ENCODE data around the gene VAV3. TPM values are rescaled to one million over a fixed set of nuclear protein-coding genes. Genes with fewer than 3 reads are reported as not detected.

Gene VAV3
- total and polyA plus RNA-seq, 2 donors (not counting 1 experiment from before 2014, with no cell fraction given) = not detected

DNA sequence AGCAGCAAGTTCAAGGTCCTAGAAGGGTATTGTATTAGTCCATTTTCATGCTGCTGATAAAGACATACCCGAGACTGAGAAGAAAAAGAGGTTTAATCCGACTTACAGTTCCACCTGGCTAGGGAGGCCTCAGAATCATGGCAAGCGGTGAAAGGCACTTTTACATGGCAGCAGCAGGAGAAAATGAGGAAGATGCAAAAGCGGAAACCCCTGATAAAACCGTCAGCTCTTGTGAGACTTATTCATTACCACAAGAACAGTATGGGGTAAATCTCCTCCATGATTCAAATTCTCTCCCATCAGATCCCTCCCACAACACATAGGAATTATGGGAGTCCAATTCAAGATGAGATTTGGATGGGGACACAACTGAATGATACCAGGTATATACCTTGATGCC, 414.6 kb downstream of the VAV3 start:
- no peak overlapping the region for H2AFZ ChIP-seq (ENCODE audit: low read length)
- H3K4me1 ChIP-seq (ENCODE audit: control insufficient read depth, extremely low read depth, insufficient read depth, low read length) = no peaks in the 10 kb centered on the region
- H3K36me3 ChIP-seq (ENCODE audit: control insufficient read depth, insufficient read depth, low read length) = no peaks in the 10 kb centered on the region
- no peak overlapping the region for H3K4me3 ChIP-seq (replicated peaks in 1 of 4; ENCODE audit: control extremely low read depth in 1 of 4, insufficient read depth in 1 of 4, low read depth in 3 of 4, low read length in 4 of 4)
- H4K20me1 ChIP-seq (ENCODE audit: control insufficient read depth, extremely low read depth, insufficient read depth, low read length) = no peaks in the 10 kb centered on the region
- no peaks in the 10 kb centered on the region for H3K9me3 ChIP-seq (ENCODE audit: control insufficient read depth, insufficient read depth, low read depth, low read length)
- no peak overlapping the region for H3K27ac ChIP-seq (ENCODE audit: insufficient read depth, low read length)
- no peak for DNase-seq (ENCODE audit: low read depth in 2 of 2)
- no peaks in the 10 kb centered on the region for H3K27me3 ChIP-seq (ENCODE audit: control insufficient read depth, insufficient read depth, low read length)
- TF ChIP-seq, protein P1, sequence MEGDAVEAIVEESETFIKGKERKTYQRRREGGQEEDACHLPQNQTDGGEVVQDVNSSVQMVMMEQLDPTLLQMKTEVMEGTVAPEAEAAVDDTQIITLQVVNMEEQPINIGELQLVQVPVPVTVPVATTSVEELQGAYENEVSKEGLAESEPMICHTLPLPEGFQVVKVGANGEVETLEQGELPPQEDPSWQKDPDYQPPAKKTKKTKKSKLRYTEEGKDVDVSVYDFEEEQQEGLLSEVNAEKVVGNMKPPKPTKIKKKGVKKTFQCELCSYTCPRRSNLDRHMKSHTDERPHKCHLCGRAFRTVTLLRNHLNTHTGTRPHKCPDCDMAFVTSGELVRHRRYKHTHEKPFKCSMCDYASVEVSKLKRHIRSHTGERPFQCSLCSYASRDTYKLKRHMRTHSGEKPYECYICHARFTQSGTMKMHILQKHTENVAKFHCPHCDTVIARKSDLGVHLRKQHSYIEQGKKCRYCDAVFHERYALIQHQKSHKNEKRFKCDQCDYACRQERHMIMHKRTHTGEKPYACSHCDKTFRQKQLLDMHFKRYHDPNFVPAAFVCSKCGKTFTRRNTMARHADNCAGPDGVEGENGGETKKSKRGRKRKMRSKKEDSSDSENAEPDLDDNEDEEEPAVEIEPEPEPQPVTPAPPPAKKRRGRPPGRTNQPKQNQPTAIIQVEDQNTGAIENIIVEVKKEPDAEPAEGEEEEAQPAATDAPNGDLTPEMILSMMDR (conservative IDR thresholded peaks at IDR 0.05 in 1 of 2, IDR thresholded peaks at IDR 0.05 in 1 of 2; ENCODE audit: low read depth in 1 of 2, low read length in 2 of 2) = no peak
- no peak for TF ChIP-seq EZH2 (IDR thresholded peaks at IDR 0.05; ENCODE audit: low read length, missing control alignments)
- no peaks in the 10 kb centered on the region for H3K79me2 ChIP-seq (ENCODE audit: control insufficient read depth, insufficient read depth, low read length)
- H3K9ac ChIP-seq (ENCODE audit: insufficient read depth, low read length) = no peak overlapping the region
- no peak overlapping the region for H3K4me2 ChIP-seq (ENCODE audit: extremely low read depth, insufficient read depth, low read length)

DNA sequence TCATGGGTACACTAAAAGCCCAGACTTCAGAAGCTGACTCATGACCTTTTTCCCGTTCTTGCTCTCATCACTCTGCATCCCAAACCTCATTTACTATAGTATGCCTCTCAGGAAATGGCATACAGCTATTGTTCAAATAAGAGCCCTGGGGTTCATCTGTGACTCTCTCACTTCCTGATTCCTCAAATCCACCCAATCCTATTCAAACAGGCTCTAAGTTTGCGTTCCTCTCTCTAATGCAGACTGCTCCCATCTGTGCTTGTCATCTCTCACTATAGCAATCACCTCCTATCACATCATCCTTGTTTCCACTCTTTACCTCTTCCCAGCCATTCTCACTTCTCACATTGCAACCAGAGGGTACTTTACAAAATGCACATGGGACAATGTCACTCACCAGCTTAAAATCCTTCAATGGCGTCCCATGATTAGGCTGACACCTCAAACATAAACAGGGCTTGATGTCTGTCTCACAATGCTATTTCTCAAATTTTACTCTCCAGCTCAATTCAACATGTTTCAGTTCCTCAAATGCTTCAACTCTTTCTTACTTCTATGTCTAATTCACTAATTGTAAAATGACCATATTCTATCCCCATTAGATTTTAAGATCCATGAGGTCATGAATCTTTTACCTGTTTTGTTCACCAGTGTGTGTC, 415.7 kb downstream of the VAV3 start:
- Histone ChIP-seq H3K4me2 (ENCODE audit: extremely low read depth, insufficient read depth, low read length) (no peak overlapping the region), H4K20me1 (ENCODE audit: control insufficient read depth, extremely low read depth, insufficient read depth, low read length) (no peaks in the 10 kb centered on the region), H3K79me2 (ENCODE audit: control insufficient read depth, insufficient read depth, low read length) (no peaks in the 10 kb centered on the region), H3K4me1 (ENCODE audit: control insufficient read depth, extremely low read depth, insufficient read depth, low read length) (no peaks in the 10 kb centered on the region), H2AFZ (ENCODE audit: low read length) (no peak overlapping the region), H3K36me3 (ENCODE audit: control insufficient read depth, insufficient read depth, low read length) (no peaks in the 10 kb centered on the region), H3K9me3 (ENCODE audit: control insufficient read depth, insufficient read depth, low read depth, low read length) (no peaks in the 10 kb centered on the region), H3K27ac (ENCODE audit: insufficient read depth, low read length) (no peak overlapping the region), H3K4me3 (replicated peaks in 1 of 4; ENCODE audit: control extremely low read depth in 1 of 4, insufficient read depth in 1 of 4, low read depth in 3 of 4, low read length in 4 of 4) (no peak overlapping the region), H3K27me3 (ENCODE audit: control insufficient read depth, insufficient read depth, low read length) (no peaks in the 10 kb centered on the region), H3K9ac (ENCODE audit: insufficient read depth, low read length) (no peak overlapping the region)
- TF ChIP-seq, protein P1 (conservative IDR thresholded peaks at IDR 0.05 in 1 of 2, IDR thresholded peaks at IDR 0.05 in 1 of 2; ENCODE audit: low read depth in 1 of 2, low read length in 2 of 2) = no peak
- no peak for TF ChIP-seq EZH2 (IDR thresholded peaks at IDR 0.05; ENCODE audit: low read length, missing control alignments)
- DNase-seq (ENCODE audit: low read depth in 2 of 2) = no peak

DNA sequence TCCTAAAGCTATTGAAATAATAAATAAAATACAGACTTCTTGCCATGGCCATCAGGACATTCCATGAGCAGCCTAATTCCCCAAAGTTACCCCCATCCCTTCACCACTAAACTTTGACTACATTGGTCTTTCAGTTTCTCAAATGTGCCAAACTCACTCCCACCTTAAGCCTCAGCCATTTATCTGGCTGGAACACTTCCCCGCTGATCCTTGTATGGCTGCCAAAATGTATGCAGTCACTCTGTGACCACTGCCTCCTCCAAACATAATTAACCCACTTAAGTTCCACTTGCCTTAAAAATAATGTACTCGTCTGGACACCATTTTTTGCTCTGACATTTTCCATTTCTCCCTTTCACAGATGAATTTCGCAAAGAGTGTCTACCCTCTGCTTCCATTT, 416.7 kb downstream of the VAV3 start:
- Histone ChIP-seq H3K4me2 (ENCODE audit: extremely low read depth, insufficient read depth, low read length) (no peak overlapping the region), H3K36me3 (ENCODE audit: control insufficient read depth, insufficient read depth, low read length) (no peaks in the 10 kb centered on the region), H3K9ac (ENCODE audit: insufficient read depth, low read length) (no peak overlapping the region), H3K9me3 (ENCODE audit: control insufficient read depth, insufficient read depth, low read depth, low read length) (no peaks in the 10 kb centered on the region), H4K20me1 (ENCODE audit: control insufficient read depth, extremely low read depth, insufficient read depth, low read length) (no peaks in the 10 kb centered on the region), H3K27me3 (ENCODE audit: control insufficient read depth, insufficient read depth, low read length) (no peaks in the 10 kb centered on the region), H3K27ac (ENCODE audit: insufficient read depth, low read length) (no peak overlapping the region), H3K79me2 (ENCODE audit: control insufficient read depth, insufficient read depth, low read length) (no peaks in the 10 kb centered on the region), H3K4me3 (replicated peaks in 1 of 4; ENCODE audit: control extremely low read depth in 1 of 4, insufficient read depth in 1 of 4, low read depth in 3 of 4, low read length in 4 of 4) (no peak overlapping the region), H3K4me1 (ENCODE audit: control insufficient read depth, extremely low read depth, insufficient read depth, low read length) (no peaks in the 10 kb centered on the region), H2AFZ (ENCODE audit: low read length) (no peak overlapping the region)
- DNase-seq (ENCODE audit: low read depth in 2 of 2) = peak in 1 of 2 donors; percentile 70
- TF ChIP-seq EZH2 (IDR thresholded peaks at IDR 0.05; ENCODE audit: low read length, missing control alignments) = no peak
- TF ChIP-seq, protein P1 (conservative IDR thresholded peaks at IDR 0.05 in 1 of 2, IDR thresholded peaks at IDR 0.05 in 1 of 2; ENCODE audit: low read depth in 1 of 2, low read length in 2 of 2) = no peak

All from fibroblast of lung (primary cell).